HEK293T (cell line): Measurements from ENCODE around the gene LYPD6B.

Source experiments
- FOXM1 ChIP-seq: fragments of 450-650 bp; IDR thresholded peaks from 2 replicates; pipeline ENCODE4 v1.6.1; 2017; ENCODE audit warnings: mild to moderate bottlenecking, borderline replicate concordance
- SP1 ChIP-seq: fragments of 450-650 bp; IDR thresholded peaks from 2 replicates; pipeline ENCODE4 v1.6.1; 2017

DNA sequence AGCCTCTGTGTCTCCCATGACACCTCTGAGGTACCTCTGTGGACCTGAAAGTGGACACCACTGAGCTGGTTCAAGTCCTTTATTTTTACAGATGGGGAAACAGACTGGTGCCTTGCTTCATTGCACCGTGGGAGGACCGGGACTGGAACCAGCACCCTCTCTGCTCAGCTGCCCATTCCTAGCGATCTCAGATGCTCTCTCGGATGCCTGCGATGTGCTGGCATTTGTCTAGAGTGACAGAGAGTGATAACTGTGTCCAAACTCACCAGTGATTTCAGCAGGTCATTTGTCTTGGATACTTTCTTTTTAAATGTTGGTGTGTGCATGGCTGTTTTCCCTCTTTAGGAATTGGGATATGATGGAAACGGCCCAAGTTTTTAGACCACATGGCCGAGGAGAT is 30.1 kb upstream of the LYPD6B start:
- no peak for TF ChIP-seq SP1
- TF ChIP-seq FOXM1: no peak
